ENCODE measurements around the gene LUC7L3. TPM values are rescaled to one million over a fixed set of nuclear protein-coding genes. Genes with fewer than 3 reads are reported as not detected.

LUC7L3 gene
- total RNA-seq, 1 donor from 2014 or later: 105 TPM

DNA sequence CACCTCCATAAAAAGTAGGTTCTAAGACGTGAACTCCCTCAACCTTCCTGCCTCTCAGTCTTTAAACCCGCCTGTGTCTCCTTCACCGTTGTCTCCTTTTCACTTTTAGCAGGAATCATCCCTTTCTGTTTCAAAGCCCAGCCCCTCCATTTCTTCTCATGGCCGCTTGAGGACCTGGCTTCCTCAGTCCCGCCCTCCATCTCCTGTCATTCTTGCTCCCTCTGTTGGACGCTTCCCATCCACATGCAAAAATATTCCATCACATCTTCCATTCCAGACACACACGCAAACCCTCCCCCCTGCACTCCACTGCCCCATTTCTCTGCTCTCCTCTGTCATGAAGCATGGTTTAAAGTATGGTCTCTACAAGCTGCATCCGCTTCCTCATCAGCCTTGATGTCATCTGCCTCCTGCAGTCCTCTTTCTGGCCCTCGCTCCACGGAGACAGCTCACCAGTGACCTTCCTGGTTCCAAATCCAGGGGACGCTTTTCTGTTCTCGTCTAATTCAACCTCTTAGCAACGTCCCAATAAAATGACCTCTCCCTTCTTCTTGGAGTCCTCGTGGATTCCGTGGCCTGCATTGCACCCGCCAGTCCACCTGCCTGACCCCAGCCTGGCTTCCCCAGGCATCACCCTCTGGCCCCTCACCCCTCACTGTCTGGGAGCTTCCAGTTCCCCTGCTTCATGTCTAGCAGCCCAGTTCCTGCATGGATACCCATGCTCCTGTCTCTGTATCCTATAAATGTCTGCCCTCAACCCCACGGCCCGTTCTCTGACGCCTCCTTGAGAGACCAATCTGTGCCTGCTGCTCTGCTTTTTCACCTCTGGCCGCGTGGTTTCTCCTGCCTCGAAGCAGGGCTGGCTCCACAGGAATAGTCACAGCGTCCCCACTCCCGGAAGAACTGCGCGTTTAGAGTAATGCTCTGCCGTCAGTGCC, 37.9 kb upstream of the LUC7L3 start:
- Mint-ChIP-seq H3K4me1 (ENCODE audit: unreplicated experiment) (peaks cover 12% of the 10 kb centered on the region), H3K27ac (ENCODE audit: unreplicated experiment) (no peak overlapping the region), H3K36me3 (ENCODE audit: unreplicated experiment) (no peaks in the 10 kb centered on the region), H3K4me3 (ENCODE audit: unreplicated experiment) (peak overlapping the region; percentile 7), H3K9me3 (ENCODE audit: unreplicated experiment) (no peaks in the 10 kb centered on the region), H3K27me3 (ENCODE audit: unreplicated experiment) (no peaks in the 10 kb centered on the region)
- TF ChIP-seq, protein P1, sequence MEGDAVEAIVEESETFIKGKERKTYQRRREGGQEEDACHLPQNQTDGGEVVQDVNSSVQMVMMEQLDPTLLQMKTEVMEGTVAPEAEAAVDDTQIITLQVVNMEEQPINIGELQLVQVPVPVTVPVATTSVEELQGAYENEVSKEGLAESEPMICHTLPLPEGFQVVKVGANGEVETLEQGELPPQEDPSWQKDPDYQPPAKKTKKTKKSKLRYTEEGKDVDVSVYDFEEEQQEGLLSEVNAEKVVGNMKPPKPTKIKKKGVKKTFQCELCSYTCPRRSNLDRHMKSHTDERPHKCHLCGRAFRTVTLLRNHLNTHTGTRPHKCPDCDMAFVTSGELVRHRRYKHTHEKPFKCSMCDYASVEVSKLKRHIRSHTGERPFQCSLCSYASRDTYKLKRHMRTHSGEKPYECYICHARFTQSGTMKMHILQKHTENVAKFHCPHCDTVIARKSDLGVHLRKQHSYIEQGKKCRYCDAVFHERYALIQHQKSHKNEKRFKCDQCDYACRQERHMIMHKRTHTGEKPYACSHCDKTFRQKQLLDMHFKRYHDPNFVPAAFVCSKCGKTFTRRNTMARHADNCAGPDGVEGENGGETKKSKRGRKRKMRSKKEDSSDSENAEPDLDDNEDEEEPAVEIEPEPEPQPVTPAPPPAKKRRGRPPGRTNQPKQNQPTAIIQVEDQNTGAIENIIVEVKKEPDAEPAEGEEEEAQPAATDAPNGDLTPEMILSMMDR (IDR thresholded peaks at IDR 0.05): peak; percentile 78
- DNase-seq (ENCODE audit: extremely low spot score, unreplicated experiment): no peak

DNA sequence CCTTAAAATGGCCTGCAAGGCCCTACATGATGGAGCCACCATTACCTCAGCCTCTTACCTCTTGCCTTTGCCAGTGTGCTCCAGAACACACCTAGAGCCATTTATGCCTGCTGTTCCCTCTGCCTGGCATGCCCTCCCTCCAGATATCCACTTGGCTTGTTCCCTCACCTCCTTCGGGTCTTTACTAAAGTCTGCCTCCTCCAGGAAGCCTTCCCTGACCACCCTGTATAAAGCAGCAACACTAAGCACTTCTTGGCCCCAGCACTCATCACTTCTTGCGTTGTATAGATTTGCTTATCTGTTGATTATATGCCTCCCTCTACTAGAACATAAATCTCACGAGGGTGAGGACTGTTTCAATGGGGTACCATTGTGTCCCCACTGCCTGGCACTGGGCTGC, 37.0 kb upstream of the LUC7L3 start:
- no peak overlapping the region for H3K27ac Mint-ChIP-seq (ENCODE audit: unreplicated experiment)
- H3K27me3 Mint-ChIP-seq (ENCODE audit: unreplicated experiment): no peaks in the 10 kb centered on the region
- no peaks in the 10 kb centered on the region for H3K36me3 Mint-ChIP-seq (ENCODE audit: unreplicated experiment)
- no peak overlapping the region for H3K4me3 Mint-ChIP-seq (ENCODE audit: unreplicated experiment)
- DNase-seq (ENCODE audit: extremely low spot score, unreplicated experiment): no peak
- H3K9me3 Mint-ChIP-seq (ENCODE audit: unreplicated experiment): no peaks in the 10 kb centered on the region
- TF ChIP-seq, protein P1 (IDR thresholded peaks at IDR 0.05): no peak
- peaks cover 17% of the 10 kb centered on the region for H3K4me1 Mint-ChIP-seq (ENCODE audit: unreplicated experiment)

DNA sequence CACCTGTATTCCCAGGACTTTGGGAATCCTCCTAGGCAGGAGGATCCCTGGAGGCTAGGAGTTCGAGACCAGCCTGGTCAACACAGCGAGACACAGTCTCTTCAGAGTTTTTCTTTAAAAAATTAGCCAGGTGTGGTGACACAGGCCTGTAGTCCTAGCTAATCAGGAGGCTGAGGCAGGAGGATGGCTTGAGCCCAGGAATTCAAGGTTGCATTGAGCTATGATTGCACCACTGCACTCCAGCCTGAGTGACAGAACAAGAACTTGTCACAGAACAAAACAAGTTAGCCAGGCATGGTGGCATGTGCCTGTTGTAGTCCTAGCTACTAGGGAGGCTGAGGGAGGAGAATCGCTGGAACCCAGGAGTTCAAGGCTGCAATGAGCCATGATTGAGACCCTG, 36.5 kb upstream of the LUC7L3 start:
- Mint-ChIP-seq H3K4me3 (ENCODE audit: unreplicated experiment) (no peak overlapping the region), H3K27ac (ENCODE audit: unreplicated experiment) (no peak overlapping the region), H3K27me3 (ENCODE audit: unreplicated experiment) (no peaks in the 10 kb centered on the region), H3K36me3 (ENCODE audit: unreplicated experiment) (no peaks in the 10 kb centered on the region), H3K4me1 (ENCODE audit: unreplicated experiment) (peaks cover 17% of the 10 kb centered on the region), H3K9me3 (ENCODE audit: unreplicated experiment) (no peaks in the 10 kb centered on the region)
- TF ChIP-seq, protein P1 (IDR thresholded peaks at IDR 0.05): no peak
- DNase-seq (ENCODE audit: extremely low spot score, unreplicated experiment): no peak

DNA sequence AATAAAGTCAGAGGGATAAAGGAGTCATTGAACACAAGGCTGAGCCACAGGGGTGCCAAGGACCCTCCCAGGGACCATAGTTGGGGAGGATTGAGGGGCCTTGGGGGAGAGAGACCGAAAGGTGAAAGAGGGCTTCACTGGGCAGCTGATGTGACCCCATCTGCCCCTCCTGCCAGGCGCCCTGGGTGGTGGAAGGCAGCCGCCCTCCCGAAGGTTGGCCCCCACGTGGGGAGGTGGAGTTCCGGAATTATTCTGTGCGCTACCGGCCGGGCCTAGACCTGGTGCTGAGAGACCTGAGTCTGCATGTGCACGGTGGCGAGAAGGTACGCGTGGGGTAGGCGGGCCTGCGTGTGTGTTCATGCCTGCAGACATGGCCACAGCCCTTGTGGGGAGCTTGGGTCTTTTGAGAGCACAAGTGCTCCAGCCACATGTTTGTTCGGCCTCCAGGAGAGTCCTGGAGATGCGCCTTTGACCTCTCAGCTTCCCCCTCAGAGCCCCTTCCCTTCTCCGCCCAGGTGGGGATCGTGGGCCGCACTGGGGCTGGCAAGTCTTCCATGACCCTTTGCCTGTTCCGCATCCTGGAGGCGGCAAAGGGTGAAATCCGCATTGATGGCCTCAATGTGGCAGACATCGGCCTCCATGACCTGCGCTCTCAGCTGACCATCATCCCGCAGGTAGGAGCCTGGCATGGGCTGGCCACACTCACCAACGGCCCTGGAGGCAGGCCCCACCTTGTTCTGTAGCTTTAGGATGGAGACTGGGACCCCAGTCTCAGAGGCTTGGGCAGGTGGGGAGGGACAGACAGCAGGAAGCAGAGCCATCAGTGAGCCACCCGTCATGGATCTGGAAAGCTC, 35.7 kb upstream of the LUC7L3 start:
- Mint-ChIP-seq H3K27ac (ENCODE audit: unreplicated experiment) (no peak overlapping the region), H3K4me1 (ENCODE audit: unreplicated experiment) (peaks cover 17% of the 10 kb centered on the region)

More for the DNA sequence above, 35.7 kb upstream of the LUC7L3 start:
- Mint-ChIP-seq H3K4me3 (ENCODE audit: unreplicated experiment) (no peak overlapping the region), H3K9me3 (ENCODE audit: unreplicated experiment) (no peaks in the 10 kb centered on the region), H3K27me3 (ENCODE audit: unreplicated experiment) (no peaks in the 10 kb centered on the region), H3K36me3 (ENCODE audit: unreplicated experiment) (no peaks in the 10 kb centered on the region)
- DNase-seq (ENCODE audit: extremely low spot score, unreplicated experiment): no peak
- TF ChIP-seq, protein P1 (IDR thresholded peaks at IDR 0.05): no peak

Data from osteocyte (in vitro differentiated cells).